Adrenal gland (tissue), 12 donors: ENCODE data around the gene RCOR1. TPM values are rescaled to one million over a fixed set of nuclear protein-coding genes. Genes with fewer than 3 reads are reported as not detected.
A peak's percentile ranks its signal among the peaks of the same experiment; 100 is the strongest.

Source experiments
- DNase-seq, 7 donors: peaks; one replicate each; pipeline ENCODE4 v3.0.0-alpha.2; 2019 to 2020
- H3K27ac ChIP-seq, 5 donors: fragments of 200-600 bp; sonication (generic) in 4 of 5; 1 replicate in 3 of 5; 2 replicates in 2 of 5; pipeline versions ENCODE4 v1.5.1 to v1.8.0; 2016 to 2020; ENCODE audit warnings: mild to moderate bottlenecking in 1 of 5
- H3K27me3 ChIP-seq: fragments of 200-600 bp; 2 replicates; pipeline ENCODE4 v1.8.0; 2021
- H3K36me3 ChIP-seq, 2 donors: fragments of 200-600 bp; replicated peaks in 1 of 2; 1 replicate in 1 of 2; 2 replicates in 1 of 2; pipeline versions ENCODE4 v1.5.1 to v1.8.0; 2018 to 2022
- H3K4me1 ChIP-seq, 2 donors: fragments of 200-600 bp; replicated peaks in 1 of 2; 1 replicate in 1 of 2; 2 replicates in 1 of 2; pipeline versions ENCODE4 v1.5.1 to v1.8.0; 2018 to 2021
- H3K4me3 ChIP-seq, 4 donors: fragments of 200-600 bp; sonication (generic) in 3 of 4; one replicate each; pipeline ENCODE4 v1.5.1; 2016 to 2018
- H3K9me3 ChIP-seq, 3 donors: fragments of 200-600 bp; sonication (generic) in 1 of 3; replicated peaks in 1 of 3; 1 replicate in 2 of 3; 2 replicates in 1 of 3; pipeline versions ENCODE4 v1.5.1 to v1.8.0; 2016 to 2021
- POLR2A ChIP-seq, 2 donors: fragments of 450-650 bp; IDR thresholded peaks; one replicate each; pipeline ENCODE4 v1.6.1; 2017; ENCODE audit warnings: antibody characterized with exemption in 2 of 2, mild to moderate bottlenecking in 2 of 2, moderate library complexity in 1 of 2
- WGBS, 4 donors: extraction: QIAGEN DNeasy Blood & Tissue Kit in 2 of 4; methylation state at CpG; one replicate each; pipeline versions ENCODE4 v1.1.5 to v1.1.7; 2013 to 2017; 5-methylcytosine and 5-hydroxymethylcytosine counted together
- intact Hi-C, 2 donors: fragments of 100-400 bp; cut with DNase I; formaldehyde crosslinking; loops; one replicate each; pipeline versions ENCODE4 v1.14.1 to v1.15.0; 2022 to 2023
- polyA plus RNA-seq, 3 donors: library from polyadenylated mRNA; stranded (reverse); fragments of 200-250 nt in 2 of 3; fragments of 350-450 nt in 1 of 3; fragmentation: Illumina TruSeq in 1 of 3; extraction: RNeasy Lipid Tissue Mini Kit (QIAGEN cat#74804) in 1 of 3; gene quantifications; one replicate each; pipeline ENCODE4 v1.2.3, GENCODE V29; 2013 to 2014
- total RNA-seq, 9 donors: library from RNA; depleted of rRNA in 4 of 9; stranded (reverse); fragments of >200 nt in 4 of 9; fragments of 120-200 nt in 1 of 9; fragmentation: NEBNext Ultra II Directional in 1 of 9; extraction: Animal tissue kit (Norgen Biotek cat#: 25700) in 1 of 9; gene quantifications; one replicate each; pipeline versions ENCODE4 v1.1.0 to v1.2.4, GENCODE V29; 2013 to 2023
- TF ChIP-seq, protein P1 (sequence below), 6 experiments: fragments of 450-650 bp in 4 of 6; fragments of 200-600 bp in 2 of 6; sonication (generic) in 1 of 6; IDR thresholded peaks; 1 replicate in 5 of 6; 2 replicates in 1 of 6; pipeline versions ENCODE4 v1.5.1 to v1.8.0; 2016 to 2021; ENCODE audit warnings: antibody characterized with exemption in 6 of 6, mild to moderate bottlenecking in 2 of 6, moderate library complexity in 1 of 6
- donor health status: healthy with polysubstance abuse.
- donor health status: Bipolar disorder and iron deficiency.
- donor health status: DM: yes; HTN: yes; CAD: no.
- donor health status: DM: no; HTN: no; CAD: no.
- donor health status: DM: no; HTN: no; CAD: no.
- donor health status: DM: yes; HTN: yes; CAD: no.

RCOR1 gene
- total and polyA plus RNA-seq, 12 donors = 3.8 to 17.7 (median 11.3) TPM

DNA sequence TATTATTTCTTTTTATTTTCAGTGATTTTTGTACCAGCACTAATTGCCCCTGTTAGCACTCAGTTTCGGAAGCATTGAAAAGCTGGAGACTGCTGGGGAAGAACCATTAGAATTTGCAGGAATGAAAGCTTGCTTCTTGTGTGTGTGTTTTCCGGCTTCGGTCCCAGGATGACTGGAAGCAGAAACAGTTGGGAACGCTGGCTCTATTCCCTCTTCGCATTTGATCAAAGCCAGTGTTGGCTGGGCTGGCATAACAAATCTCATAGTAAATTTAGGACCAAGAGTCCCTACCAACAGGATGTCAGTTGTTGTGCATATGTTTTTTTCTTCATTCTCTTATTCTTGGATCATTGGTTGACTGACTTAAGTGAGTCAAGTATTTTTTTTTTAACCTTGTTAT, 131.2 kb downstream of the RCOR1 start:
- peaks cover 0 to 29% of the 10 kb centered on the region in 2 donors for H3K36me3 ChIP-seq

DNA sequence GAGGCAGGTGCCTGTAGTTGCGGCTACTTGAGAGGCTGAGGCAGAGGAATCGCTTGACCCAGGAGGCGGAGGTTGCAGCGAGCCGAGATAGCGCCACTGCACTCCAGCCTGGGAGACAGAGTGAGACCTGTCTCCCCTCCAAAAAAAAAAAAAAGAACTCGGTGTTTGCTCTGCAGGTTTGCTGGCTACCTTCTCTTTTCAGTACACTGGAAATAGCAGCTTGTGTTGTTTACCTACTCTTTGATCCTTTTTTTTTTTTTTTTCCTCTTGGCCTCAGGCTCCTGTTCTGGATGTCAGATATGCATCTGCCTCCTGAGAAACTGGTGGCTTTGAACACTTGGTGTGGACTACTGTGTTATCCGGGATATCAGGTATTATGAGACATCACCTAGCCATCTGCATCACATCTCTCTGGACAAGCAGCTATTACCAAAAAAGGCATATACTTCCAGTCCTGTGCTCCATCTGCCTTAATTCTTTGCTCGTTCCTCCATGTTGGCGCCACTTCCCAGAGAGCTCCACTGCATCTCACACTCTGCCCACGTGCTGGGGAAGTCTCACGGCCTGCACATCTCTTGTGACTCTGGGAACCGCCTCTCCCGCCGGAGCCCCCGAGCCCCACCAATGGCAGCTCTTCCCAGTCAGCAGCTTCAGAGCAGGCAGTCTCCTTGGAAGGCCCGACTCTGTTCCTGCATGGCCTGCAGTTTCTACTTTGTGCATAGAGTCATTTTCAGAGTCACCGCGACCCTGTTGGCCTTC, 133.9 kb downstream of the RCOR1 start:
- Histone ChIP-seq H3K27me3 (no peaks in the 10 kb centered on the region), H3K4me3 (no peak overlapping the region), H3K36me3 (peaks cover 0 to 23% of the 10 kb centered on the region in 2 donors), H3K4me1 (no peaks in the 10 kb centered on the region), H3K27ac (no peak overlapping the region), H3K9me3 (no peaks in the 10 kb centered on the region)
- TF ChIP-seq, protein P1, sequence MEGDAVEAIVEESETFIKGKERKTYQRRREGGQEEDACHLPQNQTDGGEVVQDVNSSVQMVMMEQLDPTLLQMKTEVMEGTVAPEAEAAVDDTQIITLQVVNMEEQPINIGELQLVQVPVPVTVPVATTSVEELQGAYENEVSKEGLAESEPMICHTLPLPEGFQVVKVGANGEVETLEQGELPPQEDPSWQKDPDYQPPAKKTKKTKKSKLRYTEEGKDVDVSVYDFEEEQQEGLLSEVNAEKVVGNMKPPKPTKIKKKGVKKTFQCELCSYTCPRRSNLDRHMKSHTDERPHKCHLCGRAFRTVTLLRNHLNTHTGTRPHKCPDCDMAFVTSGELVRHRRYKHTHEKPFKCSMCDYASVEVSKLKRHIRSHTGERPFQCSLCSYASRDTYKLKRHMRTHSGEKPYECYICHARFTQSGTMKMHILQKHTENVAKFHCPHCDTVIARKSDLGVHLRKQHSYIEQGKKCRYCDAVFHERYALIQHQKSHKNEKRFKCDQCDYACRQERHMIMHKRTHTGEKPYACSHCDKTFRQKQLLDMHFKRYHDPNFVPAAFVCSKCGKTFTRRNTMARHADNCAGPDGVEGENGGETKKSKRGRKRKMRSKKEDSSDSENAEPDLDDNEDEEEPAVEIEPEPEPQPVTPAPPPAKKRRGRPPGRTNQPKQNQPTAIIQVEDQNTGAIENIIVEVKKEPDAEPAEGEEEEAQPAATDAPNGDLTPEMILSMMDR (IDR thresholded peaks at IDR 0.05) = no peak
- TF ChIP-seq POLR2A (IDR thresholded peaks at IDR 0.05) = no peak
- intact Hi-C loops = no loop called here
- peak in 2 of 7 donors; percentile 8 to 34 for DNase-seq
- 92 to 95% (median 93%) methylated on average over 19 of the region's 19 CpGs for WGBS, 4 donors

More for the DNA sequence above, 131.2 kb downstream of the RCOR1 start:
- H3K27ac ChIP-seq = no peak overlapping the region
- no peaks in the 10 kb centered on the region for H3K9me3 ChIP-seq
- WGBS, 4 donors = 94 to 99% (median 97%) methylated on average over 5 of the region's 5 CpGs
- H3K27me3 ChIP-seq = no peaks in the 10 kb centered on the region
- H3K4me3 ChIP-seq = no peak overlapping the region
- no peaks in the 10 kb centered on the region for H3K4me1 ChIP-seq
- no peak for DNase-seq
- TF ChIP-seq, protein P1 (IDR thresholded peaks at IDR 0.05) = no peak
- TF ChIP-seq POLR2A (IDR thresholded peaks at IDR 0.05) = no peak
- intact Hi-C loops = no loop called here

DNA sequence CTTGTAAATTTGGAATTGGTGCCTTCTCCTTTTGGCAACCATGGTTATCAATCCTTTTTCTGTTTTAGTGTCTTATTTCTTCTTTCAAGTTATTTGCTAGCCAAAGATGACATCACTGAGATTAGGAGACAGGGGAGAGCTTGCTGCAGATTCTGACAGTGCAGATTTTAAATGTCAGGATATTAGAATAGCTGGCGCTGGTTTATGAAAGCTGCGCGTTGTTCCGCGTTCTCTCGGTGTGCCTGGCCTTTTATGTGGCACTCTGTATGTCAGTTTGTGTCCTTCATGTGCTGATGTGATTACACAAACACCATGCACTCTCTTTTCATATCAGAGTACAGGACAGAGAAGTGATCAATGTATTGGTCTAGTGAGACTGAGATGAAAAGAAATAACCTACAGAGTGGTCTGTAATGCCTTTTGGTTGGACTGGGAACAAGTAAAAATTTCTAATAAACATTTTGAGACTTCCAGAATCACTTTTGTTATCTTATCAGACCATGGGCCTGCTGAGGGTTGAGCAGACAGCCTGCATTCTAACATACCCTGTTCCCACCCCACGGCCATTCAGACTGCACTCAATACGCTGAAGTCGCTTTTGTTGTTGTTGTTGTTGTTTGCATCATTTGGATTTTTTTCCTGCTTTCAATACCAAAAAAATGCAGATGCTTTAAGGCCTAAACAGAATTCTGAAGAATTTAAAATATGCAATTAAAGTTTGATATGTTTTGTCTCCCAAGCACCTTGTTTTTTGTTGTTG, 135.1 kb downstream of the RCOR1 start:
- Histone ChIP-seq H3K4me3 (no peak overlapping the region), H3K36me3 (peaks cover 0 to 14% of the 10 kb centered on the region in 2 donors), H3K27ac (no peak overlapping the region), H3K9me3 (no peaks in the 10 kb centered on the region), H3K4me1 (no peaks in the 10 kb centered on the region), H3K27me3 (no peaks in the 10 kb centered on the region)
- intact Hi-C loops = no loop called here
- peak in 1 of 7 donors; percentile 20 for DNase-seq
- 75 to 92% (median 90%) methylated on average over 9 of the region's 9 CpGs for WGBS, 4 donors
- TF ChIP-seq POLR2A (IDR thresholded peaks at IDR 0.05) = no peak
- TF ChIP-seq, protein P1 (IDR thresholded peaks at IDR 0.05) = no peak

DNA sequence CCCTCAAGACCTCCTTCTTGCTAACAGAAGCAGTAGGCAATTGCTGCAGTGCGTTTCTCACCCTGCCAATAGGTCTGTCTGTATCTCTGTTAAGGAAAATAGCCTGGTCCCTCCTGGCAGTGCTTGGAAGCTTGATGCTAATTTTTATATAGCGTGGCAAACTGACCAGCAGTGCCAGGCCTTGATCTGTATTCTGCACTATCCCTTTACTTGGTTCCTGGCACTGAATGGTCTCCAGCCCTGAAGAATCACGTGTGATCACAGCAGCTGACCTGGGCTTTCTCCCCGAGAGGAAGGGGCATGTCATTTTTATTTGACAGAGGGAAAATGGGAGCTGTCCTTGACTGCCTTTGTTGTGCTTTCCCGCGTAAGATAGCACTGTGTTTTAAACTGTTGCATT, 136.1 kb downstream of the RCOR1 start:
- peaks cover 0 to 14% of the 10 kb centered on the region in 2 donors for H3K36me3 ChIP-seq
- H3K27ac ChIP-seq = no peak overlapping the region
- H3K27me3 ChIP-seq = no peaks in the 10 kb centered on the region
- no peak for TF ChIP-seq POLR2A (IDR thresholded peaks at IDR 0.05)
- TF ChIP-seq, protein P1 (IDR thresholded peaks at IDR 0.05) = no peak
- no peaks in the 10 kb centered on the region for H3K4me1 ChIP-seq
- intact Hi-C loops = no loop called here
- WGBS, 4 donors = 71 to 80% (median 75%) methylated on average over 5 to 6 of the region's 6 CpGs
- peak in 1 of 7 donors; percentile 18 for DNase-seq
- no peaks in the 10 kb centered on the region for H3K9me3 ChIP-seq
- no peak overlapping the region for H3K4me3 ChIP-seq
